ENCODE measurements around the gene DCLRE1B.

DCLRE1B gene

GRCh38 chr1:113941245-113941559 lies 36.1 kb downstream of the DCLRE1B start:
- POLR2A ChIA-PET (ENCODE audit: low non-redundant PET), result interaction anchor here (0.6 kb wide), 1 partner anchor 1300 kb away, joined by 3 read pairs; no protein-coding TSS in a partner anchor
- H3K27ac ChIP-seq, result no peak overlapping the region
- CTCF ChIA-PET, result no interaction called here
- TF ChIP-seq, protein P1, sequence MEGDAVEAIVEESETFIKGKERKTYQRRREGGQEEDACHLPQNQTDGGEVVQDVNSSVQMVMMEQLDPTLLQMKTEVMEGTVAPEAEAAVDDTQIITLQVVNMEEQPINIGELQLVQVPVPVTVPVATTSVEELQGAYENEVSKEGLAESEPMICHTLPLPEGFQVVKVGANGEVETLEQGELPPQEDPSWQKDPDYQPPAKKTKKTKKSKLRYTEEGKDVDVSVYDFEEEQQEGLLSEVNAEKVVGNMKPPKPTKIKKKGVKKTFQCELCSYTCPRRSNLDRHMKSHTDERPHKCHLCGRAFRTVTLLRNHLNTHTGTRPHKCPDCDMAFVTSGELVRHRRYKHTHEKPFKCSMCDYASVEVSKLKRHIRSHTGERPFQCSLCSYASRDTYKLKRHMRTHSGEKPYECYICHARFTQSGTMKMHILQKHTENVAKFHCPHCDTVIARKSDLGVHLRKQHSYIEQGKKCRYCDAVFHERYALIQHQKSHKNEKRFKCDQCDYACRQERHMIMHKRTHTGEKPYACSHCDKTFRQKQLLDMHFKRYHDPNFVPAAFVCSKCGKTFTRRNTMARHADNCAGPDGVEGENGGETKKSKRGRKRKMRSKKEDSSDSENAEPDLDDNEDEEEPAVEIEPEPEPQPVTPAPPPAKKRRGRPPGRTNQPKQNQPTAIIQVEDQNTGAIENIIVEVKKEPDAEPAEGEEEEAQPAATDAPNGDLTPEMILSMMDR (conservative IDR thresholded peaks at IDR 0.05; ENCODE audit: low read depth), result no peak
- no peak for DNase-seq (ENCODE audit: low spot score)

GRCh38 chr1:113942527-113942926 lies 37.4 kb downstream of the DCLRE1B start:
- no peak for DNase-seq (ENCODE audit: low spot score)
- TF ChIP-seq, protein P1 (conservative IDR thresholded peaks at IDR 0.05; ENCODE audit: low read depth), result no peak
- H3K27ac ChIP-seq, result no peak overlapping the region
- ChIA-PET POLR2A (ENCODE audit: low non-redundant PET) (no interaction called here), CTCF (interaction anchor here (0.9 kb wide), 1 partner anchor 78 kb away, joined by 3 read pairs; no protein-coding TSS in a partner anchor)

GRCh38 chr1:113943028-113943811 lies 38.1 kb downstream of the DCLRE1B start:
- ChIA-PET CTCF (interaction anchor here (0.9 kb wide), 1 partner anchor 77 kb away, joined by 3 read pairs; no protein-coding TSS in a partner anchor), POLR2A (ENCODE audit: low non-redundant PET) (no interaction called here)
- TF ChIP-seq, protein P1 (conservative IDR thresholded peaks at IDR 0.05; ENCODE audit: low read depth), result no peak
- no peak overlapping the region for H3K27ac ChIP-seq
- no peak for DNase-seq (ENCODE audit: low spot score)

DNA sequence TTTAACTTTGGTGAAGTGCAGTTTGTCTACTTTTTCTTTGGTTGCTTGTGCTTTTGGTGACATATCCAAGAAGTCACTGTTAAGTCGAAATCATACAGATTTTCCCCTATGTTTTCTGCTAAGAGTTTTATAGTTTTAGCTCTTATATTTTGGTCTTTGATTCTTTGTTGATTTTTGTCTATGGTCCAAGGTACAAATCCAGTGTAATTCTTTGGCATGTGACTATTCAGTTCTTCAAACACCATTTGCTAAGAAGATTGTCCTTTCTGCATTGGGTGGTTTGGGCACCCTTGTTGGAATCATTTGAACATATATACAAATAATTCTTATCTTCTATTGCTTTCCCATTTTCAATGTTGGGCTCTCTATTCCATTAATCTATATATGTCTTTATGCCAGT lies 40.2 kb downstream of the DCLRE1B start:
- H3K27ac ChIP-seq, result no peak overlapping the region
- DNase-seq (ENCODE audit: low spot score), result no peak
- POLR2A ChIA-PET (ENCODE audit: low non-redundant PET), result no interaction called here
- CTCF ChIA-PET, result no interaction called here
- TF ChIP-seq, protein P1 (conservative IDR thresholded peaks at IDR 0.05; ENCODE audit: low read depth), result no peak

DNA sequence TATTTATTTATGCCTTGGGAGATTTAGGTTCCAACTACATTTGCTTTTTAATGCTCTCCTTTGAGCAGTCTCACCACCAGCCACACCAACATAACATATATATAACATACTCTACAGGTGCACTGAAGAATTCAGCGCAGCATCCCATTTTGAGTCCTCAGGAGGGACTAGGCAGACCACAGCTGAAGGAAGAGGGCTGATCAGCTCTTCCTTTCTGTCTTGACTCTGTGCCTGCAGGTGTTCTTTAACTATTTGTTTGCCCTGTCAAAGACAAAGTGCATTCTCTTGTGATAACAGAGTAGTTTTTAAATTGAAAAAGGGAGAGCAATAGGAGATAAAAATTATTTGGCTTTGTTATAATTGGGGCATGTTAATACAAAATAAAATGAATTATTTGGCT lies 41.0 kb downstream of the DCLRE1B start:
- ChIA-PET CTCF (no interaction called here), POLR2A (ENCODE audit: low non-redundant PET) (no interaction called here)
- H3K27ac ChIP-seq, result no peak overlapping the region
- DNase-seq (ENCODE audit: low spot score), result no peak
- TF ChIP-seq, protein P1 (conservative IDR thresholded peaks at IDR 0.05; ENCODE audit: low read depth), result no peak

DNA sequence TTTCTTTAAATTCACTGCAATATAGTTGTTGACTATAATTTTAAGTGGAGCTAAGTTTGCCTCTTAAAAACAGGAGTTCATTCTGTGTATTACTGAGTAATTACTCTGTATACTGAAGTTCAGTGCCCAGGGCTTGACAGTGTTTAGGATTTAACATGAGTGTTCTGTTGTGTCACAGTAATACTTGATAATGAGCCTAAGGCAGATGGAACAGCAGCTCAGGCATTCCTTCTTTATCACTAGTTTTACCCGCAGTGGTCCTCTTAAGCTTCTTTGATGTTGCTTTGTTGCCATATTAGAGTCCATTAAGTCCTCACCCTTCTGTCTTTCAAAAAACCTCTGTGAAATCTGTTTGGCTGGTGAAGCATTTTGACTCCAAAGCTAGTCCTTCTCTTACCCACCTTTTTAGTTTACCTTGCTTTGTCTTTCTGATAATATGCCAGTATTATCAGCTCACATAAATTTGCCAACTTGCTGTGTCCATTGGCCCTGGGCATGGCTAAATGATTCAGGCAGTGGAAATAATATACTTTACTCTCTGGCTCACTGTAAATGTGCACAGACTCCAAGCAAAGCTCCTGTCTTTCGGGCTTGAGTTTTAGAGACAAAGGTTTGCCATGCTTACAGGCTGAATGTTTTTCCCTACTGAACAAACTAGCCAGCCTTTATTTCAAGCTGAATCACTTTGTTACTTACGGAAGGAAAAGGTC lies 41.7 kb downstream of the DCLRE1B start:
- TF ChIP-seq, protein P1 (conservative IDR thresholded peaks at IDR 0.05; ENCODE audit: low read depth), result no peak
- ChIA-PET CTCF (interaction anchor here (0.5 to 0.6 kb wide), 3 partner anchors 50 to 1134 kb away, joined by 4 to 7 read pairs (median 5); no protein-coding TSS in a partner anchor), POLR2A (ENCODE audit: low non-redundant PET) (no interaction called here)
- no peak overlapping the region for H3K27ac ChIP-seq
- DNase-seq (ENCODE audit: low spot score), result no peak
